ENCODE results near the gene CCDC57. TPM values are rescaled to one million over a fixed set of nuclear protein-coding genes. Genes with fewer than 3 reads are reported as not detected.

Gene CCDC57
- total and polyA plus RNA-seq, 9 of the 15 experiments (the other 6 are each of a cell fraction or from before 2014, with no cell fraction given), result 0.83 to 36.2 (median 13.6) TPM

- TF ChIP-seq RBM14 (IDR thresholded peaks at IDR 0.05; ENCODE audit: borderline replicate concordance, insufficient read depth, low read depth, low read length), result 0 out of 2 replicates have a peak, but pooled peaks have one; percentile 19
- TF ChIP-seq HMGXB4 (CRISPR knock-in tag; IDR thresholded peaks at IDR 0.05), result 0 out of 2 replicates have a peak, but pooled peaks have one; percentile 5
- TF ChIP-seq ZNF431 (CRISPR knock-in tag; IDR thresholded peaks at IDR 0.05), result no peak
- TF ChIP-seq ZBTB34 (CRISPR knock-in tag; IDR thresholded peaks at IDR 0.05), result no peak
- TF ChIP-seq ZNF408 (CRISPR knock-in tag; IDR thresholded peaks at IDR 0.05; ENCODE audit: low read depth), result no peak
- TF ChIP-seq SP2 (IDR thresholded peaks at IDR 0.05; ENCODE audit: extremely low read depth, low read depth, low read length, poor library complexity, severe bottlenecking), result no peak
- TF ChIP-seq MIER1 (IDR thresholded peaks at IDR 0.05; ENCODE audit: low read depth), result no peak
- no peak; the same call in 1 of the 2 replicates for TF ChIP-seq ATF2 (CRISPR knock-in tag; IDR thresholded peaks at IDR 0.05)
- no peak for TF ChIP-seq ZNF79 (CRISPR knock-in tag; IDR thresholded peaks at IDR 0.05; ENCODE audit: low read depth)
- no peak for TF ChIP-seq ZNF644 (tag; IDR thresholded peaks at IDR 0.05; ENCODE audit: low read depth)
- no peak for TF ChIP-seq YBX1 (IDR thresholded peaks at IDR 0.05)
- TF ChIP-seq RBFOX2 (IDR thresholded peaks at IDR 0.05; ENCODE audit: low read depth, low read length), result peak; percentile 15
- TF ChIP-seq REST (IDR thresholded peaks at IDR 0.05; ENCODE audit: borderline replicate concordance), result no peak
- no peak for TF ChIP-seq REST (CRISPR knock-in tag; IDR thresholded peaks at IDR 0.05; ENCODE audit: low read depth)
Measured at GRCh38 chr17:82064433-82065192, 148.0 kb downstream of the CCDC57 start (continued).
